ENCODE data around the gene TMPRSS9.
"Not testable (repeated sequence)": the region's sequence is repeated elsewhere in the genome, so short reads cannot be mapped to it uniquely, and the experiment has no call there.

The TMPRSS9 gene

DNA sequence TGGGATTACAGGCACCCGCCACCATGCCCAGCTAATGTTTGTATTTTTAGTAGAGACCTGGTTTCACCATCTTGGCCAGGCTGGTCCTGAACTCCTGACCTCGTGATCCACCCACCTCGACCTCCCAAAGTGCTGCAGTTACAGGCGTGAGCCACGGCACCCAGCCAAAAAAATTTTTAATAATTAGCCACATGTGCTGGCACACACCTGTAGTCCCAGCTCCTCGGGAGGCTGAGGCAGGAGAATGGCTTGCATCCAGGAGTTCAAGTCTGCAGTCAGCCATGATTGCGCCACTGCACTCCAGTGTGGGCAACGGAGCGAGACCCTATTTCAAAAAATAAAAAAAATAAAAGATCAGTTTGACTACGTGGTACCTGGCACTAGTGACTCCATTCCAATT, 98.7 kb downstream of the TMPRSS9 start:
- not testable (repeated sequence) for DNase-seq (ENCODE audit: low read depth in 3 of 3)

- no peak for DNase-seq (ENCODE audit: low read depth in 3 of 3)
Observed at GRCh38 chr19:2460245-2460644, 100.2 kb downstream of the TMPRSS9 start.

DNA sequence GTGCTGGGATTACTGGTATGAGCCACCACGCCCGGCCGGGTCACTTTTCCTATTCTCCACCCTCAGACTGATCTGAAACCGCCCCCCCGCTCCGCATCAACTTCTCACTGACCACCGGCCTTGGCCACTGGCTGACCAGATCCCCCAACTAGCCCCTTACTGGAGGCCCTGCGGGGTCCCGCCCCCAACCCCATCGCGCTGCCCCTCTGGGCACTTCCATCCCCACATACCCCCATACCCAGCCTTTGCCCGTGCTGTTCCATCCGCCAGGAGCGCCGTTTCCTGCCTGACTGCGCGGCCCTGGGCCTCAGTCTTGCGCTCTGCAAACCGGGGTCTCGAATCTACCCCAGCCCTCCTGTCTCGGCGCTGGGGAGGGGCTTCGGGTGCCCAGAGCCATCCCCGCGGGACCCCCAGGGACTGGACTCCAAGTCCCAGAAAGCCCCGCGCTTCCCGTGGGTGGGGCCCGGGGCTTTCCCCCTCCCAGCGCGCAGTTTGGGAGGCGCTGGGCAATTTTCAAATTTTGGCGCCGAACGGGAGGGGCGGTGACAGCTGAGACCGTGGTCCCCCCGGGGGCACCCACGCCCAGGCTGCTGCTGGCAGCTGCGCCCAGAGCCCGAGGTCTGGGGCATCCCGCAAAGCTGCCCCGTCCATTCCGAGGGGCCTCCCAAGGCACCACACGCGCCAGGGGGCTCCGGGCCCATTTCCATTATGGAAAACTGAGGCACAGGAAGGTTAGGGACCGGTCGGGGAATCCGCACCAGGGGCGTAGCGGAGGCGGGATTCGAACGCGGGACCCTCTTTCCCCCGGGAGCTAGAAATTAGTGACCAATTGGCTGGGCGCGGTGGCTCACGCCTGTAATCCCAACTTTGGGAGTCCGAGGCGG, 101.9 kb downstream of the TMPRSS9 start:
- peak in 1 of 3 experiments; percentile 53 for DNase-seq (ENCODE audit: low read depth in 3 of 3)

GRCh38 chr19:2462635-2463421, 102.8 kb downstream of the TMPRSS9 start:
- no peak for DNase-seq (ENCODE audit: low read depth in 3 of 3)

- not testable (repeated sequence) for DNase-seq (ENCODE audit: low read depth in 3 of 3)
Observed at GRCh38 chr19:2463694-2464093, 103.6 kb downstream of the TMPRSS9 start.

DNA sequence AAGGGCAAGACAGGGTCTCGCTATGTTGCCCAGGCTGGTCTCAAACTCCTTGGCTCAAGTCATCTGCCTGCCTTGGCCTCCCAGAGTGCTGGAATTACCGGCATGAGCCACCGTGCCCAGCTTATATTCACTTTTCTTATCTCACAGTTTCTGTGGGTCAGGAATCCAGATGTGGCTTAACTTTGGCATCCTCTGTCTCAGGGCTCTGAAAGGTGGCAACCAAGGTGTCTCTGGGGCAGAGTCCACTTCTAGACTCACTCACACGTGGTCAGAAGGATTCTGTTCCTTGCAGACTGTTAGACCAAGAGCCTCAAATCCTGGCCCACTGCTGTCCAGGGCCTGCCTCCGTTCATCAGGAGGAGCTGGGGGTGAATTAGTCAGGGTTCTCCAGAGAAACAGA, 104.3 kb downstream of the TMPRSS9 start:
- no peak for DNase-seq (ENCODE audit: low read depth in 3 of 3)

GRCh38 chr19:2468596-2468995, 108.5 kb downstream of the TMPRSS9 start:
- DNase-seq (ENCODE audit: low read depth in 3 of 3) = no peak

GRCh38 chr19:2469102-2469914, 109.2 kb downstream of the TMPRSS9 start:
- DNase-seq (ENCODE audit: low read depth in 3 of 3) = no peak

- DNase-seq (ENCODE audit: low read depth in 3 of 3) = not testable (repeated sequence)
Observed at GRCh38 chr19:2469915-2470200, 109.8 kb downstream of the TMPRSS9 start.

GRCh38 chr19:2474232-2475017, 114.4 kb downstream of the TMPRSS9 start:
- DNase-seq (ENCODE audit: low read depth in 3 of 3) = peak; percentile 90 to 93 (median 91)

- DNase-seq (ENCODE audit: low read depth in 3 of 3) = peak in 2 of 3 experiments; percentile 44 to 45
Observed at GRCh38 chr19:2475018-2475701, 115.1 kb downstream of the TMPRSS9 start.

All from stimulated activated CD4-positive, alpha-beta T cell treated with anti-CD3 and anti-CD28 coated beads, TNF-alpha, amount 100 ng/mL, for 4 hours (primary cell).